Brain microvascular endothelial cell (primary cell): ENCODE results near the gene LARP4B.

ENCODE experiments used
- DNase-seq: peaks from one replicate; pipeline ENCODE4 v3.0.0-alpha.2; 2020
- H3K27ac ChIP-seq: fragments of 250-450 bp; sonication (Bioruptor Pico); 2 replicates; pipeline ENCODE4 v1.5.1; 2020; ENCODE audit warnings: mild to moderate bottlenecking, moderate library complexity
- H3K27me3 ChIP-seq: fragments of 250-450 bp; sonication (Bioruptor Pico); replicated peaks from 2 replicates; pipeline ENCODE4 v1.5.1; 2020; ENCODE audit warnings: mild to moderate bottlenecking
- H3K36me3 ChIP-seq: fragments of 250-450 bp; sonication (Bioruptor Pico); replicated peaks from 2 replicates; pipeline ENCODE4 v1.5.1; 2020; ENCODE audit warnings: mild to moderate bottlenecking
- H3K4me3 ChIP-seq: 2 replicates; pipeline ENCODE4 v1.5.1; 2011; ENCODE audit warnings: low read depth, mild to moderate bottlenecking, control low read depth, low read length, moderate library complexity
- in situ Hi-C: cut with HindIII; loops from 2 replicates; pipeline ENCODE4 v1.10.0; 2017; ENCODE audit warnings: low sequenced_read_pairs, low pct_ligation_motif_present
- TF ChIP-seq, protein P1 (sequence below): IDR thresholded peaks from 2 replicates; pipeline ENCODE4 v1.5.1; 2011; ENCODE audit warnings: low read depth, mild to moderate bottlenecking, moderate library complexity, low read length, control low read depth, inconsistent platforms; ENCODE audit errors: missing control alignments

Gene LARP4B

DNA sequence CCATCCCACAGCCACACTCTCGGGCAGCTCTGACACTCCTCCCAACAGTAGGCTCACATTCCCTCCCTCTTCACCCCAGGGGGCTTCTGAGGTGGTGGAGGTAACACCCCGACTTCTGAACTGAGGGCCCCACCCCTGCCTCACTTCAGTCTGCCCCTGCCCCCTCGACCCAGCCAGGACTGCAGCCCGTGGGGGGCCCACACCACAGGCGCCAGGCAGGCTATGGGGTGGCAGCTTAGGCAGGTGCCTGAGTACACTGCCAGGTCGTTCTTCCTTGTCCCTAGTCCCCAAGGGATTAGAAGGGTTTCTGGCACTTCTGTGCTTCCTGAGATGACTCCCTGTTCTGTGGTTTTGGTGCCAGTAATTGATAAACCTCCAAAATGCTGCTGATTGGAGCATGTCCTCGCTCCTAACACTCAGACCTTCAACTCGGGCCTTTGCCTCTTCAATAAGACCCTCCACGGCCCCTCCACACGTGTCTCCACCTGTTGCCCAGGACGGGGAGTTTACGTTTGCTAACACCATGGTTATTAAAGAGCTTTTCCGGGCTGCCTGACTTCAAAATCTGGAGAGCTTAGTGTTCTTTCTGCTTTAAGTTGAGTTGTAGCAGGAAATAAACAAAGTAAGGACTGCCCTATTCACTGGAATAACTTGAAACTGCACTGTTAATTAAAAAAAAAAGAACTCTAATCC, 23.8 kb upstream of the LARP4B start:
- DNase-seq, result no peak
- TF ChIP-seq, protein P1, sequence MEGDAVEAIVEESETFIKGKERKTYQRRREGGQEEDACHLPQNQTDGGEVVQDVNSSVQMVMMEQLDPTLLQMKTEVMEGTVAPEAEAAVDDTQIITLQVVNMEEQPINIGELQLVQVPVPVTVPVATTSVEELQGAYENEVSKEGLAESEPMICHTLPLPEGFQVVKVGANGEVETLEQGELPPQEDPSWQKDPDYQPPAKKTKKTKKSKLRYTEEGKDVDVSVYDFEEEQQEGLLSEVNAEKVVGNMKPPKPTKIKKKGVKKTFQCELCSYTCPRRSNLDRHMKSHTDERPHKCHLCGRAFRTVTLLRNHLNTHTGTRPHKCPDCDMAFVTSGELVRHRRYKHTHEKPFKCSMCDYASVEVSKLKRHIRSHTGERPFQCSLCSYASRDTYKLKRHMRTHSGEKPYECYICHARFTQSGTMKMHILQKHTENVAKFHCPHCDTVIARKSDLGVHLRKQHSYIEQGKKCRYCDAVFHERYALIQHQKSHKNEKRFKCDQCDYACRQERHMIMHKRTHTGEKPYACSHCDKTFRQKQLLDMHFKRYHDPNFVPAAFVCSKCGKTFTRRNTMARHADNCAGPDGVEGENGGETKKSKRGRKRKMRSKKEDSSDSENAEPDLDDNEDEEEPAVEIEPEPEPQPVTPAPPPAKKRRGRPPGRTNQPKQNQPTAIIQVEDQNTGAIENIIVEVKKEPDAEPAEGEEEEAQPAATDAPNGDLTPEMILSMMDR, result no peak
- in situ Hi-C loops, result no loop called here
- Histone ChIP-seq H3K27ac (no peak overlapping the region), H3K4me3 (no peak overlapping the region), H3K36me3 (no peaks in the 10 kb centered on the region), H3K27me3 (no peaks in the 10 kb centered on the region)

DNA sequence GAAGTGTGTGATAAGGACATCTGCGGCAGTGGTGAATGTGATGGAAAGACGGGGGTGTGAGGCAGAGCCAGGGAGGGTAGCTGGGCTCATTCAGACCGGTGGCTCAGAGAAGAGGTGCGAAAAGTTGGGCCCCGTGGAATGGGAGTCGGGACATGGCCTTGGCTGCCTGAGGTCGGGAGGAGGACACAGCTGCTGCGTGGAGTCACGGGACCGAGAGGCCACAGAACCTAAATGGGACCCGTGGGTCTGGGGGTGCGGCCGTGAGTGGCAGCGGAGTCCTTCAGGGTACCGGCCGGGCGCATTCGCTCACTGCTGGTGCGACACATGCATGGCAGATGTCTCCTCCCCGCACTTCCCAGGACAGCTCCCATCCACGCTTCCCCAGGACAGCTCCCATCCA, 22.9 kb upstream of the LARP4B start:
- TF ChIP-seq, protein P1, result no peak
- H3K4me3 ChIP-seq, result no peak overlapping the region
- no peak for DNase-seq
- no peak overlapping the region for H3K27ac ChIP-seq
- H3K36me3 ChIP-seq, result no peaks in the 10 kb centered on the region
- in situ Hi-C loops, result no loop called here
- no peaks in the 10 kb centered on the region for H3K27me3 ChIP-seq

DNA sequence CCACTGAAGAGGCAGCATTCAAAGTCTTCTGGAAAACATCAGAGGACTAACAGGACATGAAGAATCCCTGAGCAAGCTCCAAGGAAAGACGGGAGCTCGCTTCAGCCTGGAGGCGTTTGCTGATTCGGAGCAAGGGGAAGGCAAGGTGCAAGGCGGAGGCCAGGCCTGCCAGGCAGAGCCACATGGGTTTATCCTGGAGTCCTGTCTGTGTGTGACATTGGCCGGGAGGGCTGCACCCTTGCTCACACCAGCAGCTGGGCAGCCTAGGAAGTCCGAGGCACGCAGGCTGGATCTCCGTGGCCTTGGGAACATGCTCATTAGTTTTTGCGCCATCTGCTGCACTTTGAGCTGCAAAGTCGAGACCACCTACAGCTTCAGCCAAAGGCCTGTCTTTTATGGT, 22.3 kb upstream of the LARP4B start:
- no peak for DNase-seq
- H3K4me3 ChIP-seq, result no peak overlapping the region
- no peaks in the 10 kb centered on the region for H3K27me3 ChIP-seq
- in situ Hi-C loops, result no loop called here
- no peaks in the 10 kb centered on the region for H3K36me3 ChIP-seq
- no peak overlapping the region for H3K27ac ChIP-seq
- TF ChIP-seq, protein P1, result no peak

DNA sequence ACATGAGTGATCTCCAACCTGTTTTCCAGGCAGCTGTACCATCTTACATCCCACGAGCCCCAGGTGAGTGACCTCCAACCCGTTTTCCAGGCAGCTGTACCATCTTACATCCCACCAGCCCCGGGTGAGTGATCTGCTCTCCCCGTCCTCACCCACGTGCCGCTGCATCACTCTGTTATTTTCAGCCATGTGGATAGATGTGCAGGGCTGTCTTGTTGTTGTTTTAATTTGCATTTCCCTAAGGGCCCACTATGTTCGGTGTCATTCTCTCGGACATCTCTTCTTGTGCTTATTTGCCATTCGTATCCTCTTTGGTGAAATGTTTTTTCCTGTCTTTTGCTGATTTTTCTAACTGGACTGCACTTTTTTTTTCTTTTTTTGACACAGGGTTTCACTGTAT, 17.9 kb upstream of the LARP4B start:
- in situ Hi-C loops, result no loop called here
- DNase-seq, result no peak
- no peak overlapping the region for H3K27ac ChIP-seq
- H3K27me3 ChIP-seq, result no peaks in the 10 kb centered on the region
- no peaks in the 10 kb centered on the region for H3K36me3 ChIP-seq
- TF ChIP-seq, protein P1, result no peak
- H3K4me3 ChIP-seq, result no peak overlapping the region

DNA sequence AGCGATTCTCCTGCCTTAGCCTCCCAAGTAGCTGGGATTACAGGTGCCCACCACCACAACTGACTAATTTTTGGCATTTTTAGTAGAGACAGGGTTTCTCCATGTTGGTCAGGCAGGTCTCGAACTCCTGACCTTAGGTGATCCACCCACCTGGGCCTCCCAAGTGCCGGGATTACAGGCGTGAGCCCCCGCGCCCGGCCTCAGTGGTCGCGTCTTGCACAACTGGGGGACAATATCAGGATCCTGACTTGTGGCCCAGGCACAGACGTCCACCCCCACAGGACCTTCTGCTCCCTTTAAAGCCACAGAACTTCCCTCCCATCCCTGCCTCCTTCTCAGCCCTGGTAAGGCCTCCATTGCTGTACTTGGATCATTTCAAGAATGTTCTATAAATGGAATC, 16.8 kb upstream of the LARP4B start:
- in situ Hi-C loops, result no loop called here
- no peak overlapping the region for H3K4me3 ChIP-seq
- TF ChIP-seq, protein P1, result no peak
- no peaks in the 10 kb centered on the region for H3K36me3 ChIP-seq
- no peak for DNase-seq
- H3K27ac ChIP-seq, result no peak overlapping the region
- H3K27me3 ChIP-seq, result no peaks in the 10 kb centered on the region

DNA sequence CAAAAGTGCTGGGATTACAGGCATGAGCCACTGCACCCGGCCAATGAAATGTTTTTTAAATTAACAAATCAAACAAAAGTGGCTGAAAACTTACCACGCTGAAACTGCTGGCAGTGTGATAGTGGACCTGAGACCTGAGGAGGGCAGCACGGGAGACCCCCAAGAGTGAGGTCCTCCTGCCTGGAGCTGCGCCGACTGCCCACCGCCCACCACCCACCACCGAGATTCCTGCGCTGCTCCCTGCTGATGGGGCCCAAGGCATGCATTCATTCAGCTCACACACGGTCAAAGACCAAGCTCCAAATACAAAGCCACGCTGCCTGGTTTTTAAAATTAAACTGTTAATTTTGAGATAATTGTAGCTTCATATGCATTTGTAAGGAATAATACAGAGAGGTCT, 16.4 kb upstream of the LARP4B start:
- no peak for DNase-seq
- Histone ChIP-seq H3K36me3 (no peaks in the 10 kb centered on the region), H3K27me3 (no peaks in the 10 kb centered on the region), H3K27ac (no peak overlapping the region), H3K4me3 (no peak overlapping the region)
- TF ChIP-seq, protein P1, result no peak
- in situ Hi-C loops, result no loop called here
